Vein endothelial cell (primary cell): ENCODE measurements around the gene OR4X1. TPM values are rescaled to one million over a fixed set of nuclear protein-coding genes. Genes with fewer than 3 reads are reported as not detected.

Experiments used
- total RNA-seq: library from RNA; depleted of rRNA; stranded (reverse); fragments of >200 nt; gene quantifications from 2 replicates; pipeline ENCODE4 v1.2.3, GENCODE V29; 2012

The OR4X1 gene, protein sequence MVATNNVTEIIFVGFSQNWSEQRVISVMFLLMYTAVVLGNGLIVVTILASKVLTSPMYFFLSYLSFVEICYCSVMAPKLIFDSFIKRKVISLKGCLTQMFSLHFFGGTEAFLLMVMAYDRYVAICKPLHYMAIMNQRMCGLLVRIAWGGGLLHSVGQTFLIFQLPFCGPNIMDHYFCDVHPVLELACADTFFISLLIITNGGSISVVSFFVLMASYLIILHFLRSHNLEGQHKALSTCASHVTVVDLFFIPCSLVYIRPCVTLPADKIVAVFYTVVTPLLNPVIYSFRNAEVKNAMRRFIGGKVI
- not detected in 2 replicates for total RNA-seq

DNA sequence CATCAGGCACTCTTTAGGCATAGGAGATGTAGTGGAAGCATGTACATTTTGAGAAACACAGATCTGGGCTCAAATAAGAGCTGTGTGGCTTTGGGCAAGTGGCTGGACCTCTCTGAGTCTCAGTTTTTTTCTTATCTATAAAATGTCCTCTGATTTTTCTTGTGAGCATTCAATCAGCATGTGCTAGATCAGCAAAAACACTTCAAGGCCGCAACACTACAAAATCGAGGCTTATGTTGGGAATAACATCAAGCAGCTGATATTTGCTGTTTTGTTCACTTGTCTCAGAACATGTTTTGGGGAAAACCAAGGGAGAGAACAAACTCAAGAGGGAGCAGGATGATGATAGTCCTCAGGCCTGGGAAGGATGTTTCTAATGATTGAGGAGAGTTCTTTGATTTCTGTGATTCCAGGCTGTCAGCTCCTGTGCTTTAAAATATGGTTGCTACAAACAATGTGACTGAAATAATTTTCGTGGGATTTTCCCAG, at the start of gene OR4X1:
OR4X1 (plus strand) TSS at position 439 of the 489 bp plus-strand sequence; CDS start at position 439, 0 bp downstream.

DNA sequence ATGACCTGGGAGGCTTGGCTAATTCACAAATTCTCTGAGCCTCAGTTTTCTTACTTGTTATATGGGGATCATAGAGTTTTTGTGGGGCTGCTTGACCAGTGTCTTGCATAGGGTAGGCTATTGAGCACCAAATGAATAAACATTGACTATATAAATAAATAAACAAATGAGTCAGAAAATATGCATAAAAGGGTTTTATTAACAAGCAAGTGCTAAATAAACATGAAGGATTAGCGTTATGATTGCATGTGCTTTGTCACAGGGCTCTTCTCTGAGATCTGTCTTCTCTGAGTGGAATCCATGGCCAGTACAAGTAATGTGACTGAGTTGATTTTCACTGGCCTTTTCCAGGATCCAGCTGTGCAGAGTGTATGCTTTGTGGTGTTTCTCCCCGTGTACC, 47.2 kb upstream of the OR4X1 start, which contains the start of gene OR4B1:
OR4B1 (plus strand) TSS at position 301 of the 400 bp plus-strand sequence; CDS start at position 301, 0 bp downstream.

DNA sequence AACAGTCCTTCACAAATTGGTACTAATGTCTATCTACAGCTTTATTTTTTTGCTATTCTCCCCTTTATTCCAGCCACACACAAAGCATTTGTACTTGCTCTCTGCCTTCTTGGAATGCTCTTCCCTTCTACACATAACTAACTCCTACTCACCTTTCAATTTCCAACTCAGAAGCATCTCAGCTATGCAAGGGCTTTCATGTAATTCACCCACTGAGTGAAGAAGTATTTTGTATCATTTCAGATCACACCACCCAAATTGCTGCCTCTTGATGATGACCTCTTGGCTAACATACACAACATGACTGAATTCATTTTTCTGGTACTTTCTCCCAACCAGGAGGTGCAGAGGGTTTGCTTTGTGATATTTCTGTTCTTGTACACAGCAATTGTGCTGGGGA, 18.9 kb upstream of the OR4X1 start, which contains the start of gene OR4X2:
OR4X2 (plus strand) TSS at position 301 of the 400 bp plus-strand sequence; CDS start at position 301, 0 bp downstream.

DNA sequence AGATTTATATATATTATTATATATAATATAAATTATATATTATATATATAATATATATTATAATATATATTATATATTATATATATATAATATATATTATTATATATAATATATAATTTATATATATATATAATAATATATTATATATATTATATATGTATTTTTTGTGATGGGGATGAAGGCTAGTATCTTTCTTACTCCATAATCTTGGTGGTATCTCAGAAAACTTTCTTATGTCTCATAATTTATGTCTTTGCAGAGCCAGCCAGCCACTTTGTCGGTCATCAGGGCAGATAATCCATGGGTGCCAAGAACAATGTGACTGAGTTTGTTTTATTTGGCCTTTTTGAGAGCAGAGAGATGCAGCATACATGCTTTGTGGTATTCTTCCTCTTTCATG, 42.3 kb downstream of the OR4X1 start, which contains the start of gene OR4S1:
OR4S1 (plus strand) TSS at position 301 of the 400 bp plus-strand sequence; CDS start at position 301, 0 bp downstream.

Other genes with a start within 250 kb of the OR4X1 start
- not detected in 2 replicates for gene OR4B1, start 47.1 kb upstream of the OR4X1 start, total RNA-seq
- not detected in 2 replicates for gene OR4X2, start 18.8 kb upstream of the OR4X1 start, total RNA-seq
- gene OR4S1, start 42.4 kb downstream of the OR4X1 start, total RNA-seq: not detected in 2 replicates
- not detected in 2 replicates for gene OR4C3, start 61.1 kb downstream of the OR4X1 start, total RNA-seq
- gene OR4C5, start 102.6 kb downstream of the OR4X1 start, total RNA-seq: not detected in 2 replicates
- not detected in 2 replicates for gene OR4A47, start 224.9 kb downstream of the OR4X1 start, total RNA-seq